SJCRH30 (cell line): Measurements from ENCODE around the gene IL36B. TPM values are rescaled to one million over a fixed set of nuclear protein-coding genes. Genes with fewer than 3 reads are reported as not detected.

ENCODE experiments used
- DNase-seq, 2 experiments: peaks; one replicate each; pipeline ENCODE4 v3.0.0-alpha.2; 2015 to 2020
- H3K27ac ChIP-seq: fragments of 250-450 bp; sonication (Bioruptor Pico); 2 replicates; pipeline ENCODE4 v1.5.1; 2020; ENCODE audit warnings: mild to moderate bottlenecking, moderate library complexity
- H3K27me3 ChIP-seq: fragments of 250-450 bp; sonication (Bioruptor Pico); 2 replicates; pipeline ENCODE4 v1.5.1; 2020; ENCODE audit warnings: mild to moderate bottlenecking, moderate library complexity
- H3K36me3 ChIP-seq: fragments of 250-450 bp; sonication (Bioruptor Pico); 2 replicates; pipeline ENCODE4 v1.5.1; 2020; ENCODE audit warnings: mild to moderate bottlenecking, moderate library complexity
- H3K4me1 ChIP-seq: fragments of 250-450 bp; sonication (Bioruptor Pico); 2 replicates; pipeline ENCODE4 v1.5.1; 2020; ENCODE audit warnings: mild to moderate bottlenecking, moderate library complexity
- H3K4me3 ChIP-seq: fragments of 250-450 bp; sonication (Bioruptor Pico); 2 replicates; pipeline ENCODE4 v1.5.1; 2020; ENCODE audit warnings: mild to moderate bottlenecking, moderate library complexity
- H3K9me3 ChIP-seq: fragments of 250-450 bp; sonication (Bioruptor Pico); replicated peaks from 2 replicates; pipeline ENCODE4 v1.5.1; 2020; ENCODE audit warnings: mild to moderate bottlenecking, moderate library complexity
- total RNA-seq: library from RNA; depleted of rRNA; stranded (reverse); fragments of >200 nt; shearing (Covaris generic); gene quantifications from 2 replicates; pipeline ENCODE4 v1.2.3, GENCODE V29; 2014

IL36B gene
- total RNA-seq, 1 experiment from 2014 or later = not detected

- Histone ChIP-seq H3K4me1 (no peaks in the 10 kb centered on the region), H3K9me3 (no peaks in the 10 kb centered on the region), H3K4me3 (no peak overlapping the region), H3K27ac (no peak overlapping the region), H3K36me3 (no peaks in the 10 kb centered on the region), H3K27me3 (no peaks in the 10 kb centered on the region; the same call in 1 of the 2 replicates)
- no peak for DNase-seq
Observed at GRCh38 chr2:113014067-113014466, 38.6 kb downstream of the IL36B start.

GRCh38 chr2:113013336-113013661 lies 39.4 kb downstream of the IL36B start:
- H3K4me1 ChIP-seq = no peaks in the 10 kb centered on the region
- H3K27ac ChIP-seq = no peak overlapping the region
- no peaks in the 10 kb centered on the region for H3K36me3 ChIP-seq
- no peaks in the 10 kb centered on the region; the same call in 1 of the 2 replicates for H3K27me3 ChIP-seq
- H3K9me3 ChIP-seq = no peaks in the 10 kb centered on the region
- DNase-seq = no peak
- no peak overlapping the region for H3K4me3 ChIP-seq

- Histone ChIP-seq H3K36me3 (no peaks in the 10 kb centered on the region), H3K9me3 (no peaks in the 10 kb centered on the region), H3K4me3 (no peak overlapping the region), H3K27me3 (peaks cover 2% of the 10 kb centered on the region; the same call in 1 of the 2 replicates), H3K4me1 (no peaks in the 10 kb centered on the region), H3K27ac (no peak overlapping the region)
- DNase-seq = no peak
Observed at GRCh38 chr2:113012436-113013335, 40.0 kb downstream of the IL36B start.

DNA sequence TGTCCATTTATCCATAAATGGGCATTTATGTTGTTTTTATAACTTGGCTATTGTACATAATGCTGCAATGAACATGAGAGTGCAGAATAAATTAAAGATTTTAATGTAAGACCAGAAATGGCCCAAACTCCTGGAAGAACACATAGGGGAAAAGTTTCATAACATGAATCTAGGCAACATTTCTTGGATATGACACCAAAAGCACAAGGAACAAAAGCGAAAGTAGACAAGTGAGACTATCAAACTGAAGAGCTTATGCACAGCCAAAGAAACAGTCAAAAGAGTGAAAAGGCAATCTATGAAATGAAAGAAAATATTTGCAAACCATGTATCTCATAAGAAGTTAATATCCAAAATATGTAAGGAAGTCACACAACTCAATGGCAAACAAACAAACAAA lies 41.6 kb downstream of the IL36B start:
- Histone ChIP-seq H3K27me3 (peaks cover 12% of the 10 kb centered on the region; the same call in 1 of the 2 replicates), H3K27ac (no peak overlapping the region), H3K36me3 (no peaks in the 10 kb centered on the region), H3K4me1 (no peaks in the 10 kb centered on the region), H3K4me3 (no peak overlapping the region), H3K9me3 (no peaks in the 10 kb centered on the region; the same call in 1 of the 2 replicates)
- DNase-seq = no peak

- no peak for DNase-seq
Observed at GRCh38 chr2:113010088-113010487, 42.6 kb downstream of the IL36B start.

DNA sequence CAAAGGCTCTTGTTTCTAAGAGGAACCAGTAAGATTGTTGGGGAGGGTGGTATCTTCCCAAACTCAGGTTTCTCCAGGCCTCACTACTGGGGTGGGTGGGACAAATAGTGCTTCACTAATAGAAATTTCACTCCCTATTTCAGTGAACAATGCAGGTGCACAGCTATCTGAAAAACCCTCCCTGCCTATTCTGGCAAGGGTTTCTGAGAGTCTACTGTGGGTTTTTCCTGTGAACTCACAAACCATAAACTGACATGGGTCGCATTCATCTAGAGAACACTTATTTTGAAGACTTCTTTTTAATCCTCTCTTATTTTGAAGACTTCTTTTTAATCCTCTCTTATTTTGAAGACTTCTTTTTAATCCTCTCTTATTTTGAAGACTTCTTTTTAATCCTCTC lies 43.0 kb downstream of the IL36B start:
- no peak for DNase-seq
- no peaks in the 10 kb centered on the region for H3K36me3 ChIP-seq
- H3K9me3 ChIP-seq = no peaks in the 10 kb centered on the region; the same call in 1 of the 2 replicates
- H3K4me3 ChIP-seq = no peak overlapping the region
- H3K27ac ChIP-seq = no peak overlapping the region
- H3K27me3 ChIP-seq = peaks cover 16% of the 10 kb centered on the region; the same call in 1 of the 2 replicates
- no peaks in the 10 kb centered on the region for H3K4me1 ChIP-seq

More at GRCh38 chr2:113010088-113010487, 42.6 kb downstream of the IL36B start:
- no peaks in the 10 kb centered on the region for H3K4me1 ChIP-seq
- H3K27me3 ChIP-seq = peaks cover 16% of the 10 kb centered on the region; the same call in 1 of the 2 replicates
- H3K27ac ChIP-seq = no peak overlapping the region
- H3K9me3 ChIP-seq = no peaks in the 10 kb centered on the region; the same call in 1 of the 2 replicates
- no peaks in the 10 kb centered on the region for H3K36me3 ChIP-seq
- H3K4me3 ChIP-seq = no peak overlapping the region

DNA sequence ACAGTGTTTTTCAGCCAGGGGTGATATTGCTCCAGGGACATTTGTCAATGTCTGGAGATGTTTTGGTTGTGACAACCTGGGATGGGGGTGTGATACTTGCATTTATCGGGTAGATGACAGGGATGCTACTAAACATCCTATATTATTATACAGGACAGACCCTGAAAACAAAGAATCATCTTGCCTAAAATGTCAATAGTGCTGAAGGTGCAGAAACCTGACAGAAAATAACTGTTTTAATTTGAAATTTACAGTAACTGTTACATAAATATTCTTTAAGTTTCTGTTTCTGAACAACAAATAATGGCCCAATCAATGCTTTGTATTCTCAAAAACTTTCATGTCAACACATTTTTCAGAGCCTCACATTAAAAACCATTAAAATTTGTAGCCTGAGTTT lies 45.4 kb downstream of the IL36B start:
- no peaks in the 10 kb centered on the region; the same call in 1 of the 2 replicates for H3K9me3 ChIP-seq
- no peak overlapping the region for H3K27ac ChIP-seq
- H3K27me3 ChIP-seq = 0 out of 2 replicates have a peak, but pooled peaks cover 16% of the 10 kb centered on the region
- no peak for DNase-seq
- H3K4me3 ChIP-seq = no peak overlapping the region
- no peaks in the 10 kb centered on the region for H3K4me1 ChIP-seq
- no peaks in the 10 kb centered on the region for H3K36me3 ChIP-seq

DNA sequence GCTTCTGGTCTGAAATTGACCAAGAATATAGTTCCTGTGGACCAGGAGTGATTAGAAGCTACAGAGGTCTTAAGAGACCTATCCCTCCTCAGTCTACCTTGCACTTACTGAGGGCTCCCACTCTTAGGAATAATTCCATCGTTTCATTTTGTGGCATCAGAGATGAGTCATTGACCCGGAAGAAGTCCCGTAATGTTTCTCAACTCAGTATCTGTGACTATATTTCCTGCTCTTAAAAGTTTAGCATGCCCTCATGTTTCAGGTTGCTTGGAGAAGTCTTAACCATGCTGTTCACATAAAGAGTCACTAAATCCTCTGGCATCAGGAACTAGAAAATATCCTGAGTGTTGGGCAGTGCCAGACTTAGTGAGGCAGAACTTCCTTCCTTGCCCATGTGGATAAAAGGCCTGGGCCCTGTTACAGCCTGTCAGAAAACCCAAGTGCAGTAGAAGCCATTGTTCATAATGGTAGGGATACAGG lies 47.6 kb downstream of the IL36B start, which contains the start of gene IL36A:
TSS of gene IL36A (plus strand) at position 430 of the 480 bp plus-strand sequence. CDS start 413 bp downstream, outside the sequence.
- no peak within 1 kb of the TSS for H3K27ac ChIP-seq
- H3K27me3 ChIP-seq = 0 out of 2 replicates have a peak, but pooled peaks cover 16% of the 10 kb centered on the region
- H3K36me3 ChIP-seq = no peaks in the 10 kb centered on the region
- no peak for DNase-seq
- H3K4me1 ChIP-seq = no peaks in the 10 kb centered on the region
- no peaks in the 10 kb centered on the region; the same call in none of the 2 replicates for H3K9me3 ChIP-seq
- no peak within 1 kb of the TSS for H3K4me3 ChIP-seq

DNA sequence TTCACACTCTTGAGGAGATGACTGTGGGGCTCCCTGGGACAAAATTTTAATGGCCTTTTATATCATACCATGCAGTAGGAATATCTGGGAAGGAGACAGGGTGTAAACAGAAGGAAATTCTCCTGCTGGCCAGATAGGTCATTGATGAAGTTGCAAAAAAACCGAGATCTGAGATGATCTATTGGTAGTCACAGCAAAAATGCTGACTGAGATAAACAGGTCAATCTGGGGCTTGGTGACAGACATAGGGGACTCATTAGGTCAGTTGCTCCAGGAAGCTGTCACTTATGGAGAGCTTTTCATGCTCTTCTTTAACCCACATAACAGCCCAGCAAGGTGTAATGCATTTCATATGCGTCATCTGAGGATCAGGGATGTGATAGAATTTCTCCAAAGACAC lies 50.0 kb downstream of the IL36B start:
- H3K36me3 ChIP-seq = no peaks in the 10 kb centered on the region
- H3K4me3 ChIP-seq = no peak overlapping the region
- H3K27ac ChIP-seq = no peak overlapping the region
- H3K27me3 ChIP-seq = 0 out of 2 replicates have a peak, but pooled peaks cover 14% of the 10 kb centered on the region
- H3K4me1 ChIP-seq = no peaks in the 10 kb centered on the region
- H3K9me3 ChIP-seq = no peaks in the 10 kb centered on the region; the same call in none of the 2 replicates
- no peak for DNase-seq

DNA sequence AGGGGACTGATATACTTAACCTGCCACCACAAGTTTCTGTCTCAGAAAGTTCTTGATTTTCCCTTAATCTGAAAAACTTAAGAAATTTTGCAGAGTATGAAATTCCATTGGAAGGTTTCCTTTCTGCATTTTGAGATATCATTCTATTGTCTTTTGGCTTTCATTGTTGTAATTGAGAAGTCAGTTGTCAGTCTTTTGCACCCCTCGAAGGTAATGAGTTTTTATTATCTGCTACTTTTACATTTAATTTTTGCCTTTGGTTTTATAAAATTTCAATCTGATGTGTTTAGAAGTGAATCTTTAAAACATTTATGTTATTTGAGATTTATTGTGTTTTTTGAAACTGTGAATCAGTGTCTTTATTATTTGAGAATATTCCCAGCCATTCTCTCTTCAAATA lies 52.2 kb downstream of the IL36B start:
- Histone ChIP-seq H3K27ac (no peak overlapping the region), H3K4me1 (no peaks in the 10 kb centered on the region), H3K36me3 (no peaks in the 10 kb centered on the region), H3K4me3 (no peak overlapping the region), H3K9me3 (no peaks in the 10 kb centered on the region; the same call in 1 of the 2 replicates), H3K27me3 (no peaks in the 10 kb centered on the region)
- no peak for DNase-seq

- no peaks in the 10 kb centered on the region; the same call in 1 of the 2 replicates for H3K9me3 ChIP-seq
- H3K4me1 ChIP-seq = no peaks in the 10 kb centered on the region
Observed at GRCh38 chr2:112997151-112997550, 55.5 kb downstream of the IL36B start.

GRCh38 chr2:112996635-112997034 lies 56.0 kb downstream of the IL36B start:
- no peak for DNase-seq
- Histone ChIP-seq H3K27me3 (no peaks in the 10 kb centered on the region), H3K27ac (no peak overlapping the region), H3K4me1 (no peaks in the 10 kb centered on the region), H3K9me3 (no peaks in the 10 kb centered on the region; the same call in 1 of the 2 replicates), H3K36me3 (no peaks in the 10 kb centered on the region), H3K4me3 (no peak overlapping the region)

More at GRCh38 chr2:112997151-112997550, 55.5 kb downstream of the IL36B start:
- no peaks in the 10 kb centered on the region for H3K27me3 ChIP-seq
- no peak overlapping the region for H3K4me3 ChIP-seq
- no peaks in the 10 kb centered on the region for H3K36me3 ChIP-seq
- no peak overlapping the region for H3K27ac ChIP-seq
- DNase-seq = no peak

- Histone ChIP-seq H3K4me3 (no peak overlapping the region), H3K4me1 (no peaks in the 10 kb centered on the region), H3K9me3 (no peaks in the 10 kb centered on the region; the same call in 1 of the 2 replicates), H3K36me3 (no peaks in the 10 kb centered on the region), H3K27me3 (no peaks in the 10 kb centered on the region), H3K27ac (no peak overlapping the region)
- DNase-seq = no peak
Observed at GRCh38 chr2:112995346-112995920, 57.2 kb downstream of the IL36B start.

DNA sequence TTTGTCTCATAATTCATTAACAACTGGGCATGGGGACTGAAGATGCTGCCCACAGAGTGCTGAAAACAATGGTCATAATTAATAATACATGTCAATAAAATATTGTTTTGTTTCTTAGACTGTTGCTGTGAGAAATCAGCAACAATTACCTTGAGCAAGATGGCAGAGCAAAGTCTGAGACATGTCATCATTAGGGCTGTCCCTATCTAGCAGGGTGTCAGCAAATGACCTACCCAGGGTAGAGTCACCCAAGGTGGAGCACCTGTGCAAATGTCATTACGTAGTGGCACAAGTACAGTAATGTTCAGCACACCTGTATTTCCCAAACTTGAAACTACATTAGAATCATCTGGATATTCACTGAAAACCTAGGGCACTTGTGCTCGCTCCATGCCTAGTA lies 58.0 kb downstream of the IL36B start:
- no peak for DNase-seq
- Histone ChIP-seq H3K36me3 (no peaks in the 10 kb centered on the region), H3K27me3 (no peaks in the 10 kb centered on the region), H3K4me3 (no peak overlapping the region), H3K4me1 (no peaks in the 10 kb centered on the region), H3K27ac (no peak overlapping the region), H3K9me3 (no peaks in the 10 kb centered on the region)

DNA sequence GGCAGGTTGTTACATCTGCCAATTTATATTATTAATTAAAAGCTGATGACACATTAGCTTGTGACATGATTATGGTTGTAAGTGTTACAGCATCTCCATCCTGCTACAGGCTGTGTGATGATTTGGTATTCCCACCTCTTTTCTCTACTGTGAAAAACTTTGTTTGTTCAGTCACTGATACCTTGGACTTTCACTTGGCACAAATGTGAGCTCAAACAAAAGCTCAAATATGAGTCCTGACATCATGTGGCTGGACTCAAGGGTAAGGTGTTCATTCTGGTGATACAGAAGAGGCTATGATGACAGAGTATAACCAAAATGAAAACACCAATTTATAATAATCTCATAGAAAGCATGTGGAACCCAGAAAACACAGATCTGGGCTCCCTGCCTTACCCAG lies 58.8 kb downstream of the IL36B start:
- Histone ChIP-seq H3K4me3 (no peak overlapping the region), H3K27me3 (no peaks in the 10 kb centered on the region), H3K4me1 (no peaks in the 10 kb centered on the region), H3K36me3 (no peaks in the 10 kb centered on the region), H3K9me3 (no peaks in the 10 kb centered on the region), H3K27ac (no peak overlapping the region)
- DNase-seq = no peak
